Smooth muscle cell of the brain vasculature (primary cell): ENCODE data around the gene OR3A2.
"Not testable (repeated sequence)": the region's sequence is repeated elsewhere in the genome, so short reads cannot be mapped to it uniquely, and the experiment has no call there.

Experiments
- DNase-seq: peaks from one replicate; pipeline ENCODE4 v3.0.0-alpha.2; 2012; ENCODE audit warnings: low read depth, low spot score

The OR3A2 gene

DNA sequence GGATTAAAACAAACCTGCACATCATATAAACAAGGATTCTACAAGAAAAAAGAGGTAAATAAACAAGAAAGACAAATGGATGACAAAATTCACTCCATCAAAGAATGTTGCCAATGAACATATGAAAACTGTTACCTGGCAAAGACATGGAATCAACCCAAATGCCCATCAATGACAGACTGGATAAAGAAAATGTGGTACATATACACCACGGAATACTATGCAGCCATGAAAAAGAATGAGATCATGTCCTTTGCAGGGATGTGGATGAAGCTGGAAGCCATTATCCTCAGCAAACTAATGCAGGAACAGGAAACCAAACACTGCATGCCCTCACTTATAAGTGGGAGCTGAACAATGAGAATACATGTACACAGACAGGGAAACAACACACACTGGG lies 92.6 kb downstream of the OR3A2 start:
- not testable (repeated sequence) for DNase-seq

DNA sequence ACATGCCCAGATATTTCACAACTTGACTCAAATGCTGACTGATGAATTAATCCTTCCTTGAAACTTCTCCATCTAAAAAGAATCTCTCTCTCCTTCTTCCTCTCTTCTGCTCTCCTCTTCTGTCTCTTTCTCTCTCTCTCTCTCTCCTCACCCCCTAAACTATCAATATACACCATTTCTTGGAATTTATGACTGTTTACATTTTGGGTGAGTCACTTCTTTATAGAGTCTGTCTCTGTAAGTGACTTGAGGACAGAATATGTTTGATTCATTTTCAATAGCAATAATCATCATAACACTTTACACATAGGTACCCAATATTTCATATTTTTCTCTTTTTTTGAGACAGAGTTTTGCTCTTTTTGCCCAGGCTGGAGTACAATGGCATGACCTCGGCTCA lies 103.2 kb downstream of the OR3A2 start:
- DNase-seq, result no peak

DNA sequence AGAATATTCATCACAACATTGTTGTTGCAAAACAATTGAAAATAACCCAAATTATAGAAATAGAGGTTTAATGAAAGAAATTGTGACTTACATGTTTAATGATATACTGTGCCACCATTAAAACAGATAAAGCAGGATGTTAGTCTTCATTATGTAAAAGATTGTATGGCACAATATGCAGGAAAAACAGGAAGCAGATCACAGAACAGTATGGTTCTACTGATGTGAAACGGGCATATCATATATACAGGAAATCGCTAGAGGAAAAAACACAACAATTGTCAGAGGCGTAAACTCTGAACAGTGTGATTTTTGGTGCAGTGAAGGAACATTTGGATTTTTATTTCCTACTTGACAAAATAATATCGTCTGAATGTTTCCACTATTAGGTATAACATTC lies 110.0 kb downstream of the OR3A2 start:
- no peak for DNase-seq

DNA sequence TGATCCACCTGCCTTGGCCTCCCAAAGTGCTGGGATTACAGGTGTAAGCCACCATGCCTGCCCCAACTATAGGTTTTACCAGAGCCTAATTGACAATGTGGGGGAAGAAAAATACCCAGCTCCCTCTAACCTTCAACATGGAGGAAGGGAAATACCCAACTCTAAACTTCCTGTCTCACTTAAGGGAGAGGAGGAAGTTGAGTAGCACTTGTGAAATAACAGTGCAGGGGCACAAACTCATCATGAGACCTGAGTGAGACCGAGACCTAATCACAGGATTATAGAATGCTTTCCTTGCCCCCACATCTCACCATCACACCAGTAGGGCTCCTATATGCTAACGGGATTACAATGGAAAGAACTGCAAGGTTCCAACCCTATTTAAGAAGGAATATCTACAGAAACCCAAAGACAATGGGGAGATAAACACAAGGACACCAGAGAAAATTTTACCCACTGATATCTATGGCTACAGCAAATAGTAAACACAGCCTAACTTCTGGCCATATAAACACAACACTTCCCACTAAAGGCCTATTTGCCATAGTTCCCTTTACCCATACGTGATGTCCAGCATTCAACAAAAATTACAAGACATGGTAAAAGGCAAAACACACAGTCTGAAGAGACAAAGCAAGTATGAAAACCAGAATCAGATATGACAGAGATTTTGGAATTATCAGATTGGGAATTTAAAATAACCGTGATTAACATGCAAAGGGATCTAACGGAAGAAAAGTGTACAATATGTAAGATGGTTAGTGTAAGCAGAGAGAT lies 114.8 kb downstream of the OR3A2 start:
- no peak for DNase-seq

DNA sequence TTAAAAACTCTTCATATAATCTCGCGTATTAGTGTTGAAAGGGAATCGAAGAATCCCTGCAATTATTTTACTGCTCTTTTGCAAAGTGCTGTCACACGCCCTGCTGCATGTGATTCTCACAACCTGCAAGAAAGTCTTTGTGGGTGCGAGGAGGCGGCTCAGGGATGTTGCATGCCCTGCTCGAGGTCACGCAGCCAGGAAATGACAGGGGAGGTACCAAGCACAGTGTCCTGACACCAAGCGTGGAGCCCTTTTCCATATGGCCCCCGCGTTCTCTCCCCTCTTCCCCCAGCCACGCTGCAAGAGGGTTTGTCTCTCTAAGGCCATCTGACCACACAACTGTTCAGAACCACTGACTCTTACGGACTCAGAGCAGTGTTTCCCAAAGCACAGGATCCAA lies 125.5 kb downstream of the OR3A2 start:
- DNase-seq, result no peak

DNA sequence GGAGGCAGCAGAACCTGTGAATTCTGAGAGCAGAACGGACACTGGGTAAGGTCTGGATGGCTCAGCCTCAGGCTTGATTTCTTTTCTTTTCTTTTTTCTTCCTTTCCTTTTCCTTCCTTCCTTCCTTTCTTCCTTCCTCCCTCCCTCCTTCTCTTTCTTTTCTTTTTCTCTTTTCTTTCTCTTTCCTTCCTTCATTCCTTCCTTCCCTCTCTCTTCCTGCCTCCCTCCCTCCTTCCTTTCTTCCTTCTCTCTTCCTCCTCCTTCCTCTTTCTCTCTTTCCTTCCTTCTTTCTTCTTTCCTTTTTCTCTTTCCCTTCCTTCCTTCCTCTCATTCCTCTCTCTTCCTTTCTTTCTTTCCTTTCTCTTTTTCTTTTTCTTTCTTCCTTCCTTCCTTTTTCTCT lies 125.9 kb downstream of the OR3A2 start:
- DNase-seq, result no peak

DNA sequence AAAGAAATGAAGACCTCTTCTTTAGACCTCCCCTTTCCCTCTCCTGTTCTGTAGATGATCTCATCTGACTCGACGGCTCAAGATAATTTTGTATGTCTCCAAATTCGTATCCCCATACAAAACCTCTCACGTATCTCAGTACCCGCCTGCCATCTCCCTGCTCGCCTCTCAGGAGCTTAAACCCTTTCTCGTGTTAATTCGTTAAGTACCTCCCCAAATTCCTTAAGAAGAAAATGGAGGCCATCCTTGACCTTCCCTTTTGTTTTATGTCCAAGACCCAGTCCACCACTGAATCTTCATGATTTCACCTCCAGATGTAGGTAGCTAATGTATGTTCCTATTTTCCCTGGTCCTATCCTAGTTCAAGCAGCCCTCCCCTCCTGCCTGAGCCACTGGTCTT lies 129.5 kb downstream of the OR3A2 start:
- no peak for DNase-seq

DNA sequence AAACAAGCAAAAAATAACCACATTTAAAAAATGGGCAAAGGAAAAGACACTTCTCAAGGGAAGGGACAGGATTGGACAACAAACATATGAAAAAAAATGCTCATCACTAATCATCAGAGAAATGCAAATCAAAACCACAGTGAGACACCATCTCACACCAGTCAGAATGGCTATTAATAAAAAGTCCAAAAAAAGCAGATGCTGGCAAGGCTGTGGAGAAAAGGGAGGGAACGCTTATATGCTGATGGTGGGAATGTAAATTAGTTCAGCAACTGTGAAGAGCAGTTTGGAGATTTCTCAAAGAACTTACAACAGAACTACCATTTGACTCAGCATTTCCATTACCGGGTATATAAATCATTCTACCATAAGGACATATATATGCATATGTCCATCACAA lies 137.1 kb downstream of the OR3A2 start:
- not testable (repeated sequence) for DNase-seq

DNA sequence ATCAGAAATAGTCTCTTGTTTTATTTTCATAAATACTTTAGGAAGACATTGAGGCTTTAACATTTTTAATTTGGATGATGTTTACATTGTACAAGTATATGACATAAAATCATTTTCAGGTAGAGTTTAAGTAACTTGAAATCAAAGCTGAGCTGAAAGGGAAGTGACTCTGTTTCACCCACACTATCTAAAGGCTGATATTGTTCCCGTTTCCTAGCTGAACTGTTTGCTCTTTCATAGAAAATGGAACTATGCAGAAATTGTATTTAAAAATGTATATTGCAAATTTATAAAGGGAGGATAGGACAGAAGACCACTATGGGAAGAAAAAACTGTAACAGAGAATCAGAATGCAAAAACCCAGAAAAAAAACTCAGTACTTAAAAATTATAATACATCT lies 141.3 kb downstream of the OR3A2 start:
- DNase-seq, result not testable (repeated sequence)

DNA sequence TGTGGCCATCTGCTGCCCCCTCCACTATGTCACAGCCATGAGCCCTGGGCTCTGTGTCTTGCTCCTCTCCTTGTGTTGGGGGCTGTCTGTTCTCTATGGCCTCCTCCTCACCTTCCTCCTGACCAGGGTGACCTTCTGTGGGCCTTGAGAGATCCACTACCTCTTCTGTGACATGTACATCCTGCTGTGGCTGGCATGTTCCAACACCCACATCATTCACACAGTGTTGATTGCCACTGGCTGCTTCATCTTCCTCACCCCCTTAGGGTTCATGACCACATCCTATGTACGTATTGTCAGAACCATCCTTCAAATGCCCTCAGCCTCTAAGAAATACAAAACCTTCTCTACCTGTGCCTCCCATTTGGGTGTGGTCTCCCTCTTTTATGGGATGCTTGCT lies 145.1 kb downstream of the OR3A2 start:
- not testable (repeated sequence) for DNase-seq

DNA sequence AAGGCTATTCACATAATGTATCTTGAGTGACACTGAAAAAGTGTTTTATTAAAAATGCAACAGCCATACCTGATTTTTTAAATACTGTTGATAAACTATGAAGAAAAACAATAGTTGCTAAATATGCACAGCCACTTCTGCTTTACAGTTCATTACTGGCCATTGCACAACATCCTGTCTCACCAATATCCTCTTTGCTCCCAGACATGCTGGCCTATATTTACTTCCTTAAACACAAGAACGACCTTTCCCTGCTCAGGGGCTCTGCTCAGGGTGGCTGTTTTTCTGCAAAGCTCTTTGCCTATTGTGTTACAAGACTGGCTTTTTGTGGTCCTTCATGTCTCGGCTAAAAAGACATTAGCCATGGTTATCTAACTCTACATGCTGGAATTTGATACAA lies 147.4 kb downstream of the OR3A2 start:
- DNase-seq, result not testable (repeated sequence)

DNA sequence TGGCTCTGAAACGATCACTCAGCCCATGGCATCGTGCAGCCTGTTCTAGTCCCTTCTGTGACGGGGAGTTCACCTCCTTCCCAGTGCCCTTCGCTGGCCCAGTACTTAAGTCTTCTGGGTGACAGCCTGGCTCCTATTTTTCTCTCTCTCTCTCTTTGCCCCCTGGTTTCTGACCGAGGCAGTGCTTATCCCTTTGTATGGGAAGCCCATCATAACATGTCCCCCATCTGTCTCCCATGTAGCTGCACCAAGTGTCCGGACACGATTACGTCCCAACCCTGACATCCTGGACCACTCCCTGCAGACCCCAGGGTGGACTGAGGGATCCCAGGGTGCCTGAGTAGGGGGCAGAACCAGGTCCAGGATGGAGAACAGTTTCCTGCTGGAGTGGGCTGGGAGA lies 153.8 kb downstream of the OR3A2 start:
- not testable (repeated sequence) for DNase-seq
